ENCODE results near the gene RUFY2.

The RUFY2 gene

DNA sequence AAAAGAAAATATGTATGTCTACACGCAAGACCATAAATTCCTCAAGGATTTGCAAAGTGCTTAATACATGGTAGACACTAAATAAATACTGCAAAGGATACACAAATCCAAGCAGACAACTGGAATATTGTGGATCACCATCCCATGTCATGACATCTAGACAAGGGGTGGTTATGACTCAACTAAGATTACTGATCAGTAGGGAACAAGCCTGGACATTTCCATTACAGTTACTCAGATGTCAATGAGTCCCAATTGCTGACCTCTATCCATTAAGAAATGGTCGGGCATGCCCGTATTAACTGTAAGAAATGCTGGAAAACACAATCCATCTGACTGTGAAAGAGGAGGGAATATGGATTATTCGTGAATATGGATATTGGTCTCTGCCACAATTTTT lies 27.6 kb upstream of the RUFY2 start:
- H3K79me2 ChIP-seq (ENCODE audit: insufficient read depth, low read length), result no peaks in the 10 kb centered on the region
- H3K27ac ChIP-seq (ENCODE audit: low read depth, low read length, poor library complexity, severe bottlenecking), result no peak overlapping the region
- no peaks in the 10 kb centered on the region for H3F3A ChIP-seq (ENCODE audit: insufficient read depth, low read length)
- H3K4me3 ChIP-seq (ENCODE audit: low read depth, low read length, poor library complexity, severe bottlenecking), result no peak overlapping the region
- TF ChIP-seq EZH2 (IDR thresholded peaks at IDR 0.05; ENCODE audit: borderline replicate concordance, low read length), result no peak
- TF ChIP-seq, protein P1, sequence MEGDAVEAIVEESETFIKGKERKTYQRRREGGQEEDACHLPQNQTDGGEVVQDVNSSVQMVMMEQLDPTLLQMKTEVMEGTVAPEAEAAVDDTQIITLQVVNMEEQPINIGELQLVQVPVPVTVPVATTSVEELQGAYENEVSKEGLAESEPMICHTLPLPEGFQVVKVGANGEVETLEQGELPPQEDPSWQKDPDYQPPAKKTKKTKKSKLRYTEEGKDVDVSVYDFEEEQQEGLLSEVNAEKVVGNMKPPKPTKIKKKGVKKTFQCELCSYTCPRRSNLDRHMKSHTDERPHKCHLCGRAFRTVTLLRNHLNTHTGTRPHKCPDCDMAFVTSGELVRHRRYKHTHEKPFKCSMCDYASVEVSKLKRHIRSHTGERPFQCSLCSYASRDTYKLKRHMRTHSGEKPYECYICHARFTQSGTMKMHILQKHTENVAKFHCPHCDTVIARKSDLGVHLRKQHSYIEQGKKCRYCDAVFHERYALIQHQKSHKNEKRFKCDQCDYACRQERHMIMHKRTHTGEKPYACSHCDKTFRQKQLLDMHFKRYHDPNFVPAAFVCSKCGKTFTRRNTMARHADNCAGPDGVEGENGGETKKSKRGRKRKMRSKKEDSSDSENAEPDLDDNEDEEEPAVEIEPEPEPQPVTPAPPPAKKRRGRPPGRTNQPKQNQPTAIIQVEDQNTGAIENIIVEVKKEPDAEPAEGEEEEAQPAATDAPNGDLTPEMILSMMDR (IDR thresholded peaks at IDR 0.05; ENCODE audit: low read length), result no peak
- H2AFZ ChIP-seq (ENCODE audit: low read length), result no peak overlapping the region
- no peak overlapping the region for H3K9ac ChIP-seq (ENCODE audit: low read length)
- peaks cover 72% of the 10 kb centered on the region for H3K36me3 ChIP-seq (ENCODE audit: insufficient read depth, low read length)
- H3K27me3 ChIP-seq (ENCODE audit: insufficient read depth, low read length), result no peaks in the 10 kb centered on the region
- no peaks in the 10 kb centered on the region for H3K9me2 ChIP-seq (ENCODE audit: low read depth, low read length)
- H4K20me1 ChIP-seq (ENCODE audit: insufficient read depth, low read length), result no peaks in the 10 kb centered on the region
- H3K4me2 ChIP-seq (ENCODE audit: low read length), result no peak overlapping the region
- no peaks in the 10 kb centered on the region for H3K9me3 ChIP-seq (ENCODE audit: low read length)
- no peaks in the 10 kb centered on the region for H3K4me1 ChIP-seq (ENCODE audit: insufficient read depth, low read length, severe bottlenecking)

DNA sequence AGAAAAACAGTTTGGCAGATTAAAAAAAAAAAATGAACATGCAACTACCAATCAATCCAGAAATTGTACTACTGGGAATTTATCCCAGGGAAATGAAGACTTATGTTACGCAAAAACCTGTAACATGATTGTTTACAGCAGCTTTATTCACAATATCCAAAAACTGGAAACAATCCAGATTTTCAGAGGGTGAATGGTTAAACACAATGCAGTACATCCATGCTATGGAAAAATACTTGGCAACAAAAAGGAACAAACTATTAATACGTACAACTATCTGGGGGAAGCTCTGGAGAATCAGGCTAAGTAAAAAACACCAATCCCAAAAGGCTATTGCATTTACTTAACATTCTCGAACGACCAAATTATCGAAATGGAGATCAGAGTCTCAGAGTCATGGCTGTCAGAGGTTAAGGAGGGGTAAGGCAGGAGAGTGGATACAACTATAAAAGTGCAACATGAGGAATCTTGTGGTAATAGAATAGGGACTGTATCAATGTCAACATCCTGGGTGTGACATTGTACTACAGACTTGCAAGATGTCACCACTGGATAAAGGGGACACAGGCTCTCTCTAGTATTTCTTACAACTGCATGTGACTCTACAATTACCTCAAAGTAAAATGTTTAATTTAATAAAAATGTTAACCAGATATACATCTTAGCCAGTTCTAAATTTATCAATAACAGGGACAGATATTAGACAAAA lies 21.5 kb upstream of the RUFY2 start:
- no peak for TF ChIP-seq EZH2 (IDR thresholded peaks at IDR 0.05; ENCODE audit: borderline replicate concordance, low read length)
- TF ChIP-seq, protein P1 (IDR thresholded peaks at IDR 0.05; ENCODE audit: low read length), result no peak
- 0 out of 2 replicates have a peak, but pooled peaks cover 3% of the 10 kb centered on the region for H3K79me2 ChIP-seq (ENCODE audit: insufficient read depth, low read length)
- H3K9ac ChIP-seq (ENCODE audit: low read length), result no peak overlapping the region
- H2AFZ ChIP-seq (ENCODE audit: low read length), result no peak overlapping the region
- no peaks in the 10 kb centered on the region for H3K27me3 ChIP-seq (ENCODE audit: insufficient read depth, low read length)
- no peaks in the 10 kb centered on the region for H4K20me1 ChIP-seq (ENCODE audit: insufficient read depth, low read length)
- H3K4me1 ChIP-seq (ENCODE audit: insufficient read depth, low read length, severe bottlenecking), result no peaks in the 10 kb centered on the region
- H3K27ac ChIP-seq (ENCODE audit: low read depth, low read length, poor library complexity, severe bottlenecking), result no peak overlapping the region
- H3K4me3 ChIP-seq (ENCODE audit: low read depth, low read length, poor library complexity, severe bottlenecking), result no peak overlapping the region
- H3K9me2 ChIP-seq (ENCODE audit: low read depth, low read length), result no peaks in the 10 kb centered on the region
- no peak overlapping the region for H3K4me2 ChIP-seq (ENCODE audit: low read length)
- no peaks in the 10 kb centered on the region for H3F3A ChIP-seq (ENCODE audit: insufficient read depth, low read length)
- peaks cover 71% of the 10 kb centered on the region for H3K36me3 ChIP-seq (ENCODE audit: insufficient read depth, low read length)
- H3K9me3 ChIP-seq (ENCODE audit: low read length), result no peaks in the 10 kb centered on the region

DNA sequence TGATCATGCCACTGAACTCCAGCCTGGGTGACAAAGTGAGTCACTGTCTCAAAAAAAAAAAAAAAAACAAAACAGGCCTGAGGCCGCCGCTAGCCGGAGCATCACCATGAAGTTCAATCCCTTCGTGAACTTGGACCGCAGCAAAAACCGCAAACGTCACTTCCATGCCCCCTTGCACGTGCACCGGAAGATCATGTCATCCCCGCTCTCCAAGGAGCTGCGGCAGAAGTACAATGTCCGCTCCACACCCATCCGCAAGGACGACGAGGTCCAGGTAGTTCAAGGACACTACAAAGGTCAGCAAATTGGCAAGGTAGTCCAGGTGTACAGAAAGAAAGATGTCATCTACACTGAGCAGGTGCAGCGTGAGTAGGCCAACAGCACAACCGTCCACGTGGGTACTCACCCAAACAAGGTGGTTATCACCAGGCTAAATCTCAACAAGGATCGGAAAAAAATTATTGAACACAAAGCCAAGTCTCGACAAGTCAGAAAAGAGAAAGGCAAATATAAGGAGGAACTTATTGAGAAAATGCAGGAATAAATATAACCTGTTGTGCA lies 17.5 kb upstream of the RUFY2 start:
- TF ChIP-seq EZH2 (IDR thresholded peaks at IDR 0.05; ENCODE audit: borderline replicate concordance, low read length), result no peak
- TF ChIP-seq, protein P1 (IDR thresholded peaks at IDR 0.05; ENCODE audit: low read length), result no peak
- H3K4me3 ChIP-seq (ENCODE audit: low read depth, low read length, poor library complexity, severe bottlenecking), result no peak overlapping the region
- H3K9me2 ChIP-seq (ENCODE audit: low read depth, low read length), result no peaks in the 10 kb centered on the region
- no peak overlapping the region for H3K4me2 ChIP-seq (ENCODE audit: low read length)
- H3K9me3 ChIP-seq (ENCODE audit: low read length), result no peaks in the 10 kb centered on the region
- H3K9ac ChIP-seq (ENCODE audit: low read length), result no peak overlapping the region
- no peak overlapping the region for H3K27ac ChIP-seq (ENCODE audit: low read depth, low read length, poor library complexity, severe bottlenecking)
- no peaks in the 10 kb centered on the region for H4K20me1 ChIP-seq (ENCODE audit: insufficient read depth, low read length)
- H3K4me1 ChIP-seq (ENCODE audit: insufficient read depth, low read length, severe bottlenecking), result no peaks in the 10 kb centered on the region
- 0 out of 2 replicates have a peak, but pooled peaks cover 3% of the 10 kb centered on the region for H3K79me2 ChIP-seq (ENCODE audit: insufficient read depth, low read length)
- H3K36me3 ChIP-seq (ENCODE audit: insufficient read depth, low read length), result peaks cover 84% of the 10 kb centered on the region
- no peaks in the 10 kb centered on the region for H3F3A ChIP-seq (ENCODE audit: insufficient read depth, low read length)
- H2AFZ ChIP-seq (ENCODE audit: low read length), result no peak overlapping the region
- H3K27me3 ChIP-seq (ENCODE audit: insufficient read depth, low read length), result no peaks in the 10 kb centered on the region

Measured in OCI-LY1 (cell line).